HG03139 (cell line): Measurements from ENCODE around the gene SSTR4.
"Not testable (repeated sequence)": the region's sequence is repeated elsewhere in the genome, so short reads cannot be mapped to it uniquely, and the experiment has no call there.

Source experiments
- ATAC-seq: cut with Tn5 transposase; IDR thresholded peaks from one replicate; pipeline ENCODE4 v1.9.1; 2021; ENCODE audit not compliant: unreplicated experiment

The SSTR4 gene, protein sequence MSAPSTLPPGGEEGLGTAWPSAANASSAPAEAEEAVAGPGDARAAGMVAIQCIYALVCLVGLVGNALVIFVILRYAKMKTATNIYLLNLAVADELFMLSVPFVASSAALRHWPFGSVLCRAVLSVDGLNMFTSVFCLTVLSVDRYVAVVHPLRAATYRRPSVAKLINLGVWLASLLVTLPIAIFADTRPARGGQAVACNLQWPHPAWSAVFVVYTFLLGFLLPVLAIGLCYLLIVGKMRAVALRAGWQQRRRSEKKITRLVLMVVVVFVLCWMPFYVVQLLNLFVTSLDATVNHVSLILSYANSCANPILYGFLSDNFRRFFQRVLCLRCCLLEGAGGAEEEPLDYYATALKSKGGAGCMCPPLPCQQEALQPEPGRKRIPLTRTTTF

DNA sequence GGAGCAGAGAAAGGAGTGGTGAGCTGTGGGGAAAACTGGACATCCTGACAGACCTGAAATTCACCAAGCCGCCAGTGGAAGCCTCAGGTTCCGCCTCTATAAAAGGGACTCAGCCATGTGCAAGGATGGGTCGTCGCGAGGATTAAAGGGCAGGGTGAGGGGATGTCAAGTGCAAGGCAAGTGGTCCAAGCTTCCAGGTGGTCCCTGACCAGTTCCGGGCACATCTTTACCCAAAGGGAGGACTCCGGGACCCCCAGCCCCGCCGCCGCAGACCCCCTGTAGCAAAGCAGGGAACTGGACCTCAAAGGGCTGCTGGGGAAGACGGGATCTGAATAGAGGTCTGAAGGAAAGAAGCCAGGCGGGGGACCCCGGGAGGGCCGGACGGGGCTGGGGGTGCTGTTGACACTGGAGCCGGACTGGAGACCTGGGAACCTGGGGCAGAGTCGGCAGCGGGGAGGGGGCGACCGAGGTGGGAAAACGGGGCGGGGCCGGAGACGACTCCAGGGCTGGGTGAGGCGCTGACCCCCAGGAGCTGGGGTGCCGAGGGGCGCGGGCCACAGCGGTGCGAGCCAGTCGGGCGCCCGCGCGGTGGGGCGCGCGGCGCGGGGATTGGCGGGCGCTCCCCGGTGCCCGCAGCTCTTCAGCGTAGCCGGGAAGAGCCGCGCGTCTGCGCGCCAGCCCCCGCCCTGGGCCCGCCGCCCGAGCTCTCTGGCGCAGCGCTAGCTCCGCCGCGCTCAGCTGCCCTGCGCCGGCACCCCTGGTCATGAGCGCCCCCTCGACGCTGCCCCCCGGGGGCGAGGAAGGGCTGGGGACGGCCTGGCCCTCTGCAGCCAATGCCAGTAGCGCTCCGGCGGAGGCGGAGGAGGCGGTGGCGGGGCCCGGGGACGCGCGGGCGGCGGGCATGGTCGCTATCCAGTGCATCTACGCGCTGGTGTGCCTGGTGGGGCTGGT is at the start of gene SSTR4:
TSS of gene SSTR4 (plus strand) at position 592 of the 951 bp plus-strand sequence. CDS start at position 764, 172 bp downstream.
- ATAC-seq: no peak

DNA sequence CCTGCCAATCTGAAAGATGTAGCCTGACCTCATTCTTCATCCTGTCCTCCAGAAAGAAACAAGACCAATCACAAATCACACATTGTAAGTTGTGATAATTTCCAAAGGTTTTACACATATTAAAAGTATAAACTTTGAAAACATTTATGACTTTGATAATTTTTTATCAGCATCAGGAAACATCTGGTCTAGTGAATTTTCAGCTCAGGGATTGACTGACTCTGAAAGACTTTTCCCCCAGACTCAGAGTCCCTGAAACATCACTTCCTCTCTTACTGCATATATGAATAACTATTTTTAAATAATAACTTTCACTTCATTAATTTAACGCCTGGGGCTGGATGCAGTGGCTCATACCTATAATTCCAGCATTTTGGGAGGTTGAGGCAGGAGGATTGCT is 48.5 kb upstream of the SSTR4 start:
- ATAC-seq: no peak

DNA sequence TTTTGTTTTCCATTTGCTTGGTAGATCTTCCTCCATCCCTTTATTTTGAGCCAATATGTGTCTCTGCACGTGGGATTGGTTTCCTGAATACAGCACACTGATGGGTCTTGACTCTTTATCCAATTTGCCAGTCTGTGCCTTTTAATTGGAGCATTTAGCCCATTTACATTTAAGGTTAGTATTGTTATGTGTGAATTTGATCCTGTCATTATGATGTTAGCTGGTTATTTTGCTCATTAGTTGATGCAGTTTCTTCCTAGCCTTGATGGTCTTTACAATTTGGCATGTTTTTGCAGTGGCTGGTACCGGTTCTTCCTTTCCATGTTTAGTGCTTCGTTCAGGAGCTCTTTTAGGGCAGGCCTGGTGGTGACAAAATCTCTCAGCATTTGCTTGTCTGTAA is 43.7 kb upstream of the SSTR4 start:
- not testable (repeated sequence) for ATAC-seq

DNA sequence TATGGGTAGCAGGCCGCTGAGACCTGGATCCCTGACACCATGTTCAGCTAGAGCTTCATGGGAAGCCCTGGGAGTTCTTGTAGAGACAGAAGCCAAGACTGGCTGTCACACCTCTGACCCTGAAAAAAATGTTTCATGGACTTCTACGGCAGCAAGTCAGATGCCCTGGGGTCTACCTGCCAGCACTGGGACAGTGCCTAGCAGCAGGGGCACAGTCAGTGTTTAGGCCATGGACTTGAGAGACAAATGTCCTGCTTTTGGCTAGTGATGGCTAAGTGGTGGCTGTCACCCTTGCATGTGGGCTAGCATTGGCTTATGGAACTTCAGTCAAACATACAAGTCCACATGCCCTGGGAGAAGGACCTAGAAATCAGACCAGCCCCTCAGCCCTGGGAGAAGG is 41.3 kb upstream of the SSTR4 start:
- no peak for ATAC-seq

DNA sequence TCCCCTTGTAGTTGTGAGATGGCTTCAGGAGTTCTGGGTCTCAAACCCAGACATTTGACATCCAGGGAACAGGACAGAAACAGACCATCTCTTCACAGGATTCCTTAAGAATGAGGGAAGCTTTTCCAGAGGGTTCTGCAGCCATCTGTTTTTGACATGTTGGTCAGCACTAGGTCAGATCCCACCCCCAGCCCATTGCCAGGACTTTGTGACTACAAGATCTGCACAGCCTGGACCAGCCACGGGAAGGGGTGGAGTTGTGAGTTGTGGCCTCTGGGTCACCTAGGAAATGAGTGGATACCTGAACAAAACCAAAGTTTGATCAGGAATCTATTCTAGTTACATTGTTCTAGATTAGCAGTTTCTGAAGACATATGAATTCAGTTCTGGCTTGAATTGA is 39.2 kb upstream of the SSTR4 start:
- ATAC-seq: no peak

DNA sequence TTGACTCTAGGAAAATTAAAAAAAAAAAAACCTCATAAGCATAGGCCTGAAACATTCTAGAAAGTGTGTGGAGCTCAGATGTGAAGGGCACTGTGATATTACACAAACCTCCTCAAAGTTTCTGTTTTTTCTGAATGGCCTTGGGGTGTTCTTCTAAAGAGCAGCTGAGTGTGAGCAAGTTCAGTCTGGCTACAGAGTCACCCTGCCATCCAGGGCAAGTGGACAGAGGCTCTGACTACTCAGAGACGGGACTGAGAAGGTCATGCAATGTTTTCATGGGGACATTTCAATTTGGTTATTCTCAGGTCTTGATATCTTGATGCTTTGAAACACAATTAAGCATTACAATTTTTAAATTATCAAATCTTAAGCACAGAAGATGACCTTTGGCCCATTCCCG is 36.6 kb upstream of the SSTR4 start:
- no peak for ATAC-seq

DNA sequence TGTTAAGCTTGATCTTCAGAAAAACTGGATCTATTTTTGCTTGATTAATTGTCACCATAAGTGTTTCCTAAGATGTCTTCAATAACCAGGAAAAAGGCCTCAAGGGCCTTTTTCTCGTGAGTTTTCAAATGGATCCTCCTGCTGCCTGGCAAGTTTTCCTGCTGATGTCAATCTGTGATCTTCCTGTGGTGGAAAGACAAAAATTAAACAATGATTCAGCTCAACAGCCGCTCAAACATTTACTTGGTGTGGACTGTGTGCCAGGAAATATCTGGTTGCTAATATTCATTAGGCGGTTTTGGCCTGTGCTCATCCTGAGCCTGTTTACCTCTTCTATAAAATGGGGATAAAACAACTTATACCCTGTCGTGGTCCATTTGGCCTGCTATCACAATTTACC is 35.4 kb upstream of the SSTR4 start:
- no peak for ATAC-seq

DNA sequence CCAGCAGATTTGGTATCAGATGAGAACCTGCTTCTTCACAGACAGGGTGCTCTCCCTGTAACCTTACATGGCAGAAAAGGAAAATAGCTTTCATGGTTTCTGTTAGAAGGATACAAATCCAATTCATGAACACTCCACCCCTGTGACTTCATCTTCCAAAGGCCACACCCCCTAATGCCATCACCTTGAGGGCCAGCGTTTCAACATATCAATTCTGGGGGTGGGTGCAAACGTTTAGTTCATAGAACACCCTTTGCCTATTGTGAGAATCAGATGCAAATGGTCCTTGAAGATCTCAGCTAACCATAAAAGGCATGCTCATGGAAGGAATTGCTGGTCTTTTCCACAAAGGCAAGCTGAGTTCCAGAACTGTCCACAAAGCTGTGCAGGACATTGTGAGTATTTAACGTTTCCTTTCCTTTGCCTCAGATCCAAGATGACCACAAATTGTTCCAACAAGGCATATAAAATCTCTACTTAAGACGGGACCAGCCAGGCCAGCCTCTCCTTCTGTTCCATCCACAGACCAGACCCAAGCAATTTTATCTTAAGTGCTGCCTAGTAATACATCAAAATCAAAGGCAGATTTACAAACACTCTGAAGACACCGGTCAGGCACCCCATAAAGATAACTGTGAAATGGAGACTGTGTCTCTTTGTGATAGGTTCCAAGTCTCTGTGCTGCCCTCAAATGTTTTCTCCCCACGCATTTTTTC is 34.7 kb upstream of the SSTR4 start:
- ATAC-seq: no peak

DNA sequence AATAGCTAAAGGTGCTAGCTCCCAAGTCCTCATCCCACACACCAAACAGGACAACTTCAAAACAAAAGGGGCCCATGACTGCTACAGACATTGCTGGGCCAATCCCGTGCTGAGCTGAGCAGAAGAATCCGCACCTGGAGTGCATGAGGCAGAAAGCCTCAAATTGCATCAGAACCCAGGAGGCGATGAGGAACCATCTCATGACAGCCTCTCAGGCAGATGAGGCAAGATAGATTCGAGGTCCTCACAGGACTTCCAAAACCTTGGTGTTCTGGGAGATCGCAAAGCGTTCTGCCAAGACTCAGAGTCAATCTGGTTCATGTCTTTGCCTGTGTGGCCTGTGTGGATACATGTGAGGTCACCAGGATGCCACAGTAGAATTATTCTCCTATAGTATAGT is 32.8 kb upstream of the SSTR4 start:
- no peak for ATAC-seq

DNA sequence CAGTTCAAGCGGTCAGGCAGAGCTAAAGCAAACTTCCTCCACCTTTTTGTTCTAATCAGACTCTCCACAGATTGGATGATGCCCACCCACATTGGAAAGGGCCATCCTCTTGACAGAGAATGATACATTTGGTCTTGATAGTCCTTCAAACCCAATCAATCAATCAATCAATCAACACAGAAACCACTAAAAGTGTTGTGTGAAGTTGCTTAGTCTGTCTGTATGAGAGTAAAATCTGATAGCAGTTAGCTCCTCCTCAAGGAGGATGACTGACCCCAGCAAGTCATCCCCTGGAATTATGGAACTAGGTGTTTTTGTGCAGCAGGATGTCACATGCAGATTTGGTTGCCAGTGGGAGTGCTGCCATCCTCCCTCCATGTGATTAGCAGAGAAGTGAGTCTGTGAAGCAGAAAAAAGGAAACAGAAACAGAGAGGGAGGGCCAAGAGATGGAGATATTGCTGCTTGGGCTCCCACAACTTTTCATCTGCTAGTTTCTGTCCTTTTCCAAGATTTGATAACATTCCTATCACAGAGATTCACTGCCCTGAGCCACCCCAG is 32.0 kb upstream of the SSTR4 start:
- no peak for ATAC-seq

DNA sequence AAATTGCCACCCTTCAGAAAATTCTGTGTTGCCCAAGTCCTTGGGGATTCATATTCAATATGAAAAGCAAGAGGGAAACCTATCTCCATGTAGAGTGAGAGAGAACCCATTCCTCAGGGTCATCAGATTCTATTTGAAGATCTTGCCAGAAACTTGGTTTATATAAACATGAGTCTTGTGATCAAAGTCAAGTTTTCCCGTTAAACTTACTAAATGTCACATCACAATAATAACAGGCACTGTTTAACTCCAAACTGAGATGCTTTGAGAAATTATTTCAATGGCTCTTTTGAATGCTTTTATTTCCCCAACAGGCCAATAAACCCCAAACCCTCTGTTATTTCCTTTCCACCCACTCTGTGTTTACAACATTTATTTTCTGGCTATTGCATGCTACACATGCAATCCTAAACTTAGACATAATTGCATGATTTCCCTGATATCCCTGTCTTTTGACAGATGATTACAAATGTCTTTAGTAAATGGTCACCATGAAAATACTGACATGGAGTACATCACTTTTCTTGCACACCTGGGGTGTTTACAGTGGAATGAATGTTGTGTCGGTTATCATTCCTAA is 31.1 kb upstream of the SSTR4 start:
- no peak for ATAC-seq

DNA sequence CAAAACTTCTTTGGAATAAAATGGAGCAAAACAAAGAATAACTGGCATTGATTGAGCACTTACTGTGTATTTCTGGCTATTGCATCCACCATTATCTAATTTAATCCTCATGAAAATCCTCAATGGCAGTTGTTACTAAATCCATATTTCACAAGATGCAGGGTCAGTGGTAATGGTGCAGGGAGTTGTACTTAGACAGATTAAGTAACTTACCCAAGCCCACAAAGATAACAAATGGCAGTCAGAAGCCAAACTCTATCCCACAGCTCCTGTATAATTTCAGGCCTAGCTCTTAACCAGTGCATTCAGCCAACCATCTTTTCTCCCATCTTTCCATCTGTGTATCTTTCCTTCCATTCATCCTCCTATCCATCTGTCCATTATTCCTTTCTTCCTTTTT is 29.3 kb upstream of the SSTR4 start:
- ATAC-seq: no peak

DNA sequence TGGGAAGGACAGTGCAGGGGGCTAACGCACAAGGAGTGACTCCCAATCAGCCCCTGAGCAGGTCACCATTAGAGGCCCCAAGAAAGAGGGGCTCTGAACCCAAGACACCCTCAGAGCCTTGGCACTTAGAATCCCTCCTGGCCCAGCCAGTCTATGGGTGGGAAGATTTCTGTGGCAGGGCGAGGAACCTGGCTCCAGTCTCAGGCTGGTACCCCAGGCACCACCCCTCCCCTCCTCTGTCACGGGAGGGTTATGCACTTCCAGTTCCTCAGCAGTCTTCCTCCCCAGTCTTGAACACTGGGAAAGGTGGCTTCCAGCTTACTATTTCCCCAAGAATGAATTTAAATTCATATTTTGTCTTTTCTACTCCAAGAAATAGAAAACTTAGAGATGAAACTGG is 27.6 kb upstream of the SSTR4 start:
- ATAC-seq: no peak

DNA sequence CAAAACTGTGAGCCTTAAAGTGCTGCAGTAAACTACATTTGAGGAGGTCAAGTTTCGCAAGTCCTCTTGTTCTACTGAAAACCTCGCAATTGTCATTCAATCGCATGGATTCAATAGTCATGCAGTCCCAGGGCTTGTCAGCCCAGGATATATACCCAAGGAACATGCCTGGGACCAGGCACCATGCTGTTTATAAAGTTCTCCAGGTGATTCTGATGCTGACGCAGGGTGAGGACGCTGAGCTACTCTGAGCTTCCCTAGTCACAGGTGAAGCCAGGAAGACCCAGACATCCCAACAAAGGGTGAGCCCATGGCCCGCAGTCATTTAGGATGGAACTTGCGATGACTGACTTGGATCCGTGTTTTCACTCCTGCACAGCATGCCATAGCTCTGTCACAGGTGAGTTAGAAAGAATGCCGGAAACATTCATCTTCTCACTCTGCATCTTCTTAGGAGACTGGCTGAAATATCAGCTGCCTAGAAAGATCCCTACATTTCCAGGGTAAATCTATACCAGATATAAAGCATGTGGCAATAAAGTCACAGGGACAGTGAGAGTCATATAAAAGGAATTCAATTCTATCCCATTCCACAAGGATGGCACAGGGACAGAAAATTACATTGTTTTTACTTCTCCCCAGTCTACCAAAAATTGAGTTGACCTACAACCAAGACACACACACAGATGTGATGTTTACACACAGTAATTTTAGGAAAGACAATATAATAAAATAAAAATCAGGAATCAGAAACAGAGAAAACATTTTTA is 27.0 kb upstream of the SSTR4 start:
- no peak for ATAC-seq

DNA sequence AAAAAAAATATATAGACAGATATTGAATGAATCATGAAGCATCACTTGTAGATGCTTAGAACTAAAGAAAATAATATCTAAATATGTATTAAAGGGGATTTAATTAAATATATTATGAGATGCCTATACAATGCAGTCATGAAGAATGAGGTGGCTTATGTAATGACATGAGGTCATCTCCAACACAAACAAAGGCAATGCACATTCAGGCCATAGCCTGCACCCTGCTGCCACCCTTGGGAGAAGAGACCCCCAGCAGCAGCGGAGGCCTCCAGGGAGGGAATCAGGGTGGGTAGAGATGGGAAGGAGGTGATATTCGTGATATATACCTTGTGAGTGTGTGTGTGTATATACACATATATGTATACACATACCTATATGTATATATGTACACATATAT is 26.4 kb upstream of the SSTR4 start:
- ATAC-seq: no peak

DNA sequence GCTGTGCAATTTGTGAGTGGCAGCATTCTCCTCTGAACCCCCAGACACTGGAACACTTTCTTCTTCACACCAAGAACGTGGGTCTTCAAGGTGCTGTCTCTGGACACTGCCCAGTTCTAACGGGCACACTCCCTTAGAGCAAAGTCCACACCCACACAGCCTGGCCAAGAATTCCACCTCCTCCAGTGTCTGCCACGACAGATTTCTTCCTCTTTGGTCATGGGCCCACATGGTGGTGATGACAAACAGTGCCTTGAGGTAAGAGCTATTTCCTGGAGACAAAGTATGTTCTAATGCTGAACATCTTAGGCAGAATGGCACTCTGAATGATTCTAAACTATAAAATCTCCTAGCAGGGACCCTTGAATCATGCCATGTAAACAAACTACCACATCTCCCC is 25.5 kb upstream of the SSTR4 start:
- no peak for ATAC-seq

DNA sequence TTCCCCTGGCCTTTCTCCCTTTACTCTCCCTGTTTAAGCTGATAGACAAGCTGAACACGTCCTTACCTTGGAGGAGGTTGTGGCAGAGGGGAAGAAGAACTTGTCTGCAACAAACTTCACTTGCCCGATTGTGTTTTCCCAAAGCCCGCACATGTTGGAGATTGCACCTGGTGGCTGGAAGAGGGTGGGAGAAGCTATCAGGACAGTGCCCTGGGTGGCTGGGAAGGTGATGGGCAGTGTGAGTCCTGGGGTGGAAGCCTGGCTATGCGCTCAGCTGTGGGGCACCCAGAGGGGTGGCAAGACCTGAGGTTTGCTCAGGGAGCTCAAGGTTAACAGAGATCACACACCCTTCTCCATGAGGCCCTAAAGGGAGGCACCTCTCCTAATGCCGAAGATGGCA is 25.0 kb upstream of the SSTR4 start:
- ATAC-seq: no peak

DNA sequence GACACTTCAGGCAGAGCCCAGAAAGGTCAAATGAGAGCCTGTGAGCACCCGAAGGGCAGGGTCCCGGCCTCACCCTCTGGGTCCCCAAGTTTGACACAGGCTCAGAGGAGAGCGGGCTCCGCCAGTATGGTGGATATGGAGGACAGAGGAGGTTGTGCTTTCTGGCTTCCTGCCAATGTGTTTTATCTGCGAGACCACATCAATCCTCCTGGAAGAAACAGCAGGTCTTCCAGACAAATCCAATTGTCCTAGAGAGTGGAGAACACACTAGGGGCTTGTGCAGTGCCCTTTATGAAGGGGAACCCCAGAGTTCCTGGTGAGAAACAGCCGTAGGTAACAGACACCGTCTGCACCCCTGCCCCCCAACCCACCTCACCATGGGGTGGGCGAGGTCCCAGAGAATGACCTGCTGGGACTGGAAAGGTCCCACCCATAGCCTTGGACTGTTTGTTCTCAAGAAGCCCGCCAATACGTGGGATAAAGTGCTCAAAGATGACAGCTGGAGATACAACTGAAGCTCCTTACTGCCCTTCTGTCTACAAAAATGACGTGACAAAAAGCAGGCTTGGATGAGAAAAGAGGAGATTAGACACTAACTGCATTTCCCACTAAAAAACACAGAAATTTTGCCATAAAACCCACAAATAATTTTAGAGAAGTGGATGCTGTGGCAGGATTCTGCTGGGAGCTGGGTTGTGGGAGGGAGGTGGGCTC is 23.9 kb upstream of the SSTR4 start:
- ATAC-seq: no peak

DNA sequence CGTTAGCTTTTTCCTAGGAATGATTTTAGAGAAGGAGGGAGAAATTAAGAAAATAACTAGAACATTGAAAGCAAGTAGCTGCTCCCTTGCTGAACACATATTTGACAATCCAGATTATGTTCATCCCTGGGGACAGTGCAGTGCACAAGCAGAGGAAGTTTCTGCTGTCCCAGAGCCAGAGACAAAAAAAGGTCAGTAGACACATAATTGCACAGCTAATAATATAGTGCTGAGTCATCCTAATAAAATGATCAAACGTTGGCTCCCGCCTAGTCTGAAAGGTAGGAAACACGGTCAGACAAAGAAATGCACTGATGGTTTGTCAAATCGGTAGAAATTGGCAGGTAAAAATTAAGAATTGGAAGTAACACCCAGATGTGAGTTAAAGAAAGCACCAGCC is 21.7 kb upstream of the SSTR4 start:
- ATAC-seq: no peak
